ENCODE results near the gene LOXL3.

DNA sequence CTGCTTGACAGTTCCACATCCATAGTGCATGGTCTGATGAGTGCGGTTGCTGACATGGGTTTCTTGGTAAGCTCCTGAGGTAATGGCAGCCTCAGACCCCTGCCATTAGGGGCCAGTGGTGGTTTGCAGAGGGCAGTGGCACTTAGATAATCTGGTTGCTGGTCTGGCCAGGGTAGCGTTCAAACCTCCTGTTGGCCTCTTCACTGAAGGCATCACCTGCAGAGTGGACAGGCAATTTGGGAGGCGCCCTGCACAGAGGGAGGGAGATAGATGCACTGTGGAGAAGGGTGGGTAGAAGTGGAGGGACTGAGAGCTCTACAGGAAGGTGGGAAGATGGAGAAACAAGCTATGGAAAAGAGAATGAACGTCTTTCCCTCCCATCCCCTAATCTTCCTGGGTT lies 20.3 kb downstream of the LOXL3 start:
- TF ChIP-seq, protein P1, sequence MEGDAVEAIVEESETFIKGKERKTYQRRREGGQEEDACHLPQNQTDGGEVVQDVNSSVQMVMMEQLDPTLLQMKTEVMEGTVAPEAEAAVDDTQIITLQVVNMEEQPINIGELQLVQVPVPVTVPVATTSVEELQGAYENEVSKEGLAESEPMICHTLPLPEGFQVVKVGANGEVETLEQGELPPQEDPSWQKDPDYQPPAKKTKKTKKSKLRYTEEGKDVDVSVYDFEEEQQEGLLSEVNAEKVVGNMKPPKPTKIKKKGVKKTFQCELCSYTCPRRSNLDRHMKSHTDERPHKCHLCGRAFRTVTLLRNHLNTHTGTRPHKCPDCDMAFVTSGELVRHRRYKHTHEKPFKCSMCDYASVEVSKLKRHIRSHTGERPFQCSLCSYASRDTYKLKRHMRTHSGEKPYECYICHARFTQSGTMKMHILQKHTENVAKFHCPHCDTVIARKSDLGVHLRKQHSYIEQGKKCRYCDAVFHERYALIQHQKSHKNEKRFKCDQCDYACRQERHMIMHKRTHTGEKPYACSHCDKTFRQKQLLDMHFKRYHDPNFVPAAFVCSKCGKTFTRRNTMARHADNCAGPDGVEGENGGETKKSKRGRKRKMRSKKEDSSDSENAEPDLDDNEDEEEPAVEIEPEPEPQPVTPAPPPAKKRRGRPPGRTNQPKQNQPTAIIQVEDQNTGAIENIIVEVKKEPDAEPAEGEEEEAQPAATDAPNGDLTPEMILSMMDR (IDR thresholded peaks at IDR 0.05) = no peak
- no peak for TF ChIP-seq POLR2AphosphoS5 (IDR thresholded peaks at IDR 0.05)

Data from prostate gland (tissue), 2 donors.